B cell (primary cell): ENCODE results near the gene TIGD3.

Source experiments
- CTCF ChIP-seq: fragments of 200-600 bp; IDR thresholded peaks from one replicate; pipeline ENCODE4 v1.8.0; 2022; ENCODE audit warnings: antibody characterized with exemption, mild to moderate bottlenecking
- EZH2 ChIP-seq: IDR thresholded peaks from 2 replicates; pipeline ENCODE4 v1.6.1; 2012; ENCODE audit warnings: borderline replicate concordance, low read depth, mild to moderate bottlenecking, moderate library complexity, low read length; ENCODE audit not compliant: insufficient read depth, poor library complexity, severe bottlenecking

GRCh38 chr11:65315866-65316226, 38.7 kb upstream of the TIGD3 start:
- peak; percentile 65 for TF ChIP-seq CTCF
- no peak for TF ChIP-seq EZH2
